SK-N-SH treated with all-trans-retinoic acid at 6 μM for 48 hours (cell line): ENCODE data around the gene RUVBL2.

Experiments used
- ATAC-seq: fragments of 200-7000 bp; cut with Tn5 transposase; 3 replicates; pipeline ENCODE4 v1.9.1; 2020; ENCODE audit warnings: mild to moderate bottlenecking, moderate library complexity
- ARNTL ChIP-seq: fragments of 450-650 bp; formaldehyde crosslinking; IDR thresholded peaks from 2 replicates; pipeline ENCODE4 v1.5.0; 2020; ENCODE audit warnings: low read depth, mild to moderate bottlenecking, moderate library complexity, borderline replicate concordance
- BACH2 ChIP-seq: fragments of 250-450 bp; sonication (Bioruptor Pico); IDR thresholded peaks from 2 replicates; pipeline ENCODE4 v1.9.0; 2021; ENCODE audit warnings: mild to moderate bottlenecking, borderline replicate concordance
- CREB5 ChIP-seq: fragments of 250-450 bp; sonication (Bioruptor Pico); IDR thresholded peaks from 2 replicates; pipeline ENCODE4 v1.5.1; 2020; ENCODE audit warnings: low read depth, mild to moderate bottlenecking, moderate library complexity
- CSDC2 ChIP-seq: fragments of 250-450 bp; sonication (Bioruptor Pico); IDR thresholded peaks from 2 replicates; pipeline ENCODE4 v1.5.0; 2020; ENCODE audit warnings: mild to moderate bottlenecking, moderate library complexity
- CSRNP3 ChIP-seq: fragments of 250-450 bp; sonication (Bioruptor Pico); IDR thresholded peaks from 2 replicates; pipeline ENCODE4 v1.5.1; 2021; ENCODE audit warnings: mild to moderate bottlenecking, moderate library complexity
- ESRRG ChIP-seq: fragments of 250-450 bp; sonication (Bioruptor Pico); IDR thresholded peaks from 2 replicates; pipeline ENCODE4 v1.6.1; 2021; ENCODE audit warnings: mild to moderate bottlenecking
- GLIS3 ChIP-seq: fragments of 250-450 bp; sonication (Bioruptor Pico); IDR thresholded peaks from 2 replicates; pipeline ENCODE4 v1.5.0; 2020; ENCODE audit warnings: mild to moderate bottlenecking, moderate library complexity
- ISL1 ChIP-seq: fragments of 250-450 bp; sonication (Bioruptor Pico); IDR thresholded peaks from 2 replicates; pipeline ENCODE4 v2.1.2; 2022; ENCODE audit warnings: mild to moderate bottlenecking, moderate library complexity
- OSR1 ChIP-seq: fragments of 250-450 bp; sonication (Bioruptor Pico); IDR thresholded peaks from 2 replicates; pipeline ENCODE4 v1.8.0; 2022; ENCODE audit warnings: moderate library complexity, mild to moderate bottlenecking, inconsistent platforms
- PATZ1 ChIP-seq: fragments of 250-450 bp; sonication (Bioruptor Pico); IDR thresholded peaks from 2 replicates; pipeline ENCODE4 v1.8.0; 2020; ENCODE audit warnings: mild to moderate bottlenecking, moderate library complexity, borderline replicate concordance
- PPARA ChIP-seq: fragments of 250-450 bp; sonication (Bioruptor Pico); IDR thresholded peaks from 2 replicates; pipeline ENCODE4 v1.5.0; 2020; ENCODE audit warnings: mild to moderate bottlenecking, borderline replicate concordance
- RARB ChIP-seq: fragments of 250-450 bp; sonication (Bioruptor Pico); IDR thresholded peaks from 2 replicates; pipeline ENCODE4 v1.8.0; 2021; ENCODE audit warnings: mild to moderate bottlenecking, moderate library complexity
- SNAI2 ChIP-seq: fragments of 250-450 bp; sonication (Bioruptor Pico); IDR thresholded peaks from 2 replicates; pipeline ENCODE4 v1.5.0; 2020; ENCODE audit warnings: mild to moderate bottlenecking, moderate library complexity
- TCF4 ChIP-seq: fragments of 250-450 bp; sonication (Bioruptor Pico); IDR thresholded peaks from 2 replicates; pipeline ENCODE4 v1.8.0; 2021; ENCODE audit warnings: mild to moderate bottlenecking, moderate library complexity, borderline replicate concordance
- TOX ChIP-seq: fragments of 250-450 bp; sonication (Bioruptor Pico); IDR thresholded peaks from 2 replicates; pipeline ENCODE4 v1.8.0; 2021; ENCODE audit warnings: mild to moderate bottlenecking, moderate library complexity, borderline replicate concordance
- ZC3H10 ChIP-seq: fragments of 250-450 bp; sonication (Bioruptor Pico); IDR thresholded peaks from 2 replicates; pipeline ENCODE4 v1.5.1; 2021; ENCODE audit warnings: mild to moderate bottlenecking, moderate library complexity
- ZFP3 ChIP-seq: fragments of 250-450 bp; sonication (Bioruptor Pico); IDR thresholded peaks from 2 replicates; pipeline ENCODE4 v1.5.0; 2020; ENCODE audit warnings: mild to moderate bottlenecking, moderate library complexity
- ZFP30 ChIP-seq: fragments of 450-650 bp; formaldehyde crosslinking; IDR thresholded peaks from 2 replicates; pipeline ENCODE4 v1.5.0; 2022; ENCODE audit warnings: mild to moderate bottlenecking, moderate library complexity
- ZNF565 ChIP-seq: fragments of 450-650 bp; formaldehyde crosslinking; conservative IDR thresholded peaks from 2 replicates; pipeline ENCODE4 v1.5.0; 2020; ENCODE audit warnings: low read depth, mild to moderate bottlenecking, moderate library complexity
- ZNF70 ChIP-seq: fragments of 450-650 bp; formaldehyde crosslinking; IDR thresholded peaks from 2 replicates; pipeline ENCODE4 v1.5.0; 2020; ENCODE audit warnings: mild to moderate bottlenecking, moderate library complexity
- ZNF8 ChIP-seq: fragments of 450-650 bp; formaldehyde crosslinking; IDR thresholded peaks from 2 replicates; pipeline ENCODE4 v1.5.0; 2020; ENCODE audit warnings: mild to moderate bottlenecking, moderate library complexity
- TF ChIP-seq, protein P1 (sequence below): fragments of 250-450 bp; sonication (Bioruptor Pico); IDR thresholded peaks from 2 replicates; pipeline ENCODE4 v1.5.0; 2020; ENCODE audit warnings: mild to moderate bottlenecking, moderate library complexity
- TF ChIP-seq, protein P2 (sequence below): fragments of 250-450 bp; sonication (Bioruptor Pico); IDR thresholded peaks from 2 replicates; pipeline ENCODE4 v1.8.0; 2021; ENCODE audit warnings: low read depth, mild to moderate bottlenecking, moderate library complexity, borderline replicate concordance

Gene RUVBL2

DNA sequence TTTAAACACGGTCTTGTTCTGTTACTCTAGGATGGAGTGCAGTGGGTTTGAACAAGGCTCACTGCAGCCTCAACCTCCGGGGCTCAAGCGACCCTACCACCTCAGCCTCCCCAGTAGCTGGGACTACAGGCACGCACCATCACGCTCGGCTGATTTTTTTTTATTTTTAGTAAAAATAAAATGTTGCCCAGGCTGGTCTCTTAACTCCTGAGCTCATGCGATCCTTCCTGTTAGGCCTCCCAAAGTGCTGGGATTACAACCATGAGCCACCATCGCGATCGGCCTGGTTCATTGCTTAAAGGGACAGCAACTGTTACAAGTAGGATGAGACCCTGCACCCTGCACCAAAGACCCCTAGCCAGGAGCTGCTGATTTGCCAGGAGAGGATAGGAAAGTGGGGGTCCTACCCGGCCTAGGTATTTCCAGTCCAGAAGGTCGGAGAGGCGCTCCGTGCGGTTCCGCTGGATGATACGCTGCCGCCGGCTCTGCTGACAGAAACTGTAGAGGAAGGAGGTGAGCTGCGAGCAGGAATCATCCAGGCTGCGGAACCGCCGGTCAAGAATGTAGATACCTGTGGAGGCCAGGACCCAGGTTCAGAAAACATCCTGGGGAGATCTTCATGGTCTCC, 23.4 kb upstream of the RUVBL2 start:
- TF ChIP-seq, protein P1, sequence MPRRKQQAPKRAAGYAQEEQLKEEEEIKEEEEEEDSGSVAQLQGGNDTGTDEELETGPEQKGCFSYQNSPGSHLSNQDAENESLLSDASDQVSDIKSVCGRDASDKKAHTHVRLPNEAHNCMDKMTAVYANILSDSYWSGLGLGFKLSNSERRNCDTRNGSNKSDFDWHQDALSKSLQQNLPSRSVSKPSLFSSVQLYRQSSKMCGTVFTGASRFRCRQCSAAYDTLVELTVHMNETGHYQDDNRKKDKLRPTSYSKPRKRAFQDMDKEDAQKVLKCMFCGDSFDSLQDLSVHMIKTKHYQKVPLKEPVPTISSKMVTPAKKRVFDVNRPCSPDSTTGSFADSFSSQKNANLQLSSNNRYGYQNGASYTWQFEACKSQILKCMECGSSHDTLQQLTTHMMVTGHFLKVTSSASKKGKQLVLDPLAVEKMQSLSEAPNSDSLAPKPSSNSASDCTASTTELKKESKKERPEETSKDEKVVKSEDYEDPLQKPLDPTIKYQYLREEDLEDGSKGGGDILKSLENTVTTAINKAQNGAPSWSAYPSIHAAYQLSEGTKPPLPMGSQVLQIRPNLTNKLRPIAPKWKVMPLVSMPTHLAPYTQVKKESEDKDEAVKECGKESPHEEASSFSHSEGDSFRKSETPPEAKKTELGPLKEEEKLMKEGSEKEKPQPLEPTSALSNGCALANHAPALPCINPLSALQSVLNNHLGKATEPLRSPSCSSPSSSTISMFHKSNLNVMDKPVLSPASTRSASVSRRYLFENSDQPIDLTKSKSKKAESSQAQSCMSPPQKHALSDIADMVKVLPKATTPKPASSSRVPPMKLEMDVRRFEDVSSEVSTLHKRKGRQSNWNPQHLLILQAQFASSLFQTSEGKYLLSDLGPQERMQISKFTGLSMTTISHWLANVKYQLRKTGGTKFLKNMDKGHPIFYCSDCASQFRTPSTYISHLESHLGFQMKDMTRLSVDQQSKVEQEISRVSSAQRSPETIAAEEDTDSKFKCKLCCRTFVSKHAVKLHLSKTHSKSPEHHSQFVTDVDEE (CRISPR knock-in tag): no peak
- TF ChIP-seq SNAI2 (CRISPR knock-in tag) (no peak), ISL1 (CRISPR knock-in tag) (no peak), ZNF70 (CRISPR knock-in tag) (no peak), CREB5 (no peak), RARB (CRISPR knock-in tag) (no peak), TOX (CRISPR knock-in tag) (no peak), PATZ1 (no peak), ESRRG (CRISPR knock-in tag) (no peak)
- TF ChIP-seq, protein P2, sequence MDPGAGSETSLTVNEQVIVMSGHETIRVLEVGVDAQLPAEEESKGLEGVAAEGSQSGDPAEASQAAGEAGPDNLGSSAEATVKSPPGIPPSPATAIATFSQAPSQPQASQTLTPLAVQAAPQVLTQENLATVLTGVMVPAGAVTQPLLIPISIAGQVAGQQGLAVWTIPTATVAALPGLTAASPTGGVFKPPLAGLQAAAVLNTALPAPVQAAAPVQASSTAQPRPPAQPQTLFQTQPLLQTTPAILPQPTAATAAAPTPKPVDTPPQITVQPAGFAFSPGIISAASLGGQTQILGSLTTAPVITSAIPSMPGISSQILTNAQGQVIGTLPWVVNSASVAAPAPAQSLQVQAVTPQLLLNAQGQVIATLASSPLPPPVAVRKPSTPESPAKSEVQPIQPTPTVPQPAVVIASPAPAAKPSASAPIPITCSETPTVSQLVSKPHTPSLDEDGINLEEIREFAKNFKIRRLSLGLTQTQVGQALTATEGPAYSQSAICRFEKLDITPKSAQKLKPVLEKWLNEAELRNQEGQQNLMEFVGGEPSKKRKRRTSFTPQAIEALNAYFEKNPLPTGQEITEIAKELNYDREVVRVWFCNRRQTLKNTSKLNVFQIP (CRISPR knock-in tag): no peak
- no peak for ATAC-seq

DNA sequence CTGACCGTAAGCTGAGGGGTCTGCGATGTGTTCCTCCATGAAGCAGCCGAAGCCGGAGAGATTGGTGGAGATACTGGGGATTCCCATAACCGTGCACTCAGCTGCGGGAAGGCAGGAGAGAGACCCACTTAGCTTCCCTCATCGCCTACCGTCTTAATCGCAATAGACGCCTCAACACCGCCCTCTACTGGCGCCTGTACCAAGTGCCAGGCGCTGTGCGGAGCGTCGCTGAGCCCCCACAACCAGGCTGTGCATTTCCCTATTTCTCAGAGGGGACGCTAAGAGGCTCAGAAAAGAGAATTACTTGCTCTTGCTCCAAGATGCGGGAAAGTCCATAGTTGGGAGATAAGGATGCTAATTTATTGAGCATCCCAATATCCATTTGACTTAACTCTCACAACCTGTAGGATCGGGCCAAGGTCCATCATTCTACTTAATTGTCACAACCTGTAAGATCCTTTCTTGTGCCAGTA, 22.7 kb upstream of the RUVBL2 start:
- ATAC-seq: peak; percentile 85
- TF ChIP-seq GLIS3 (CRISPR knock-in tag): no peak
- TF ChIP-seq CSRNP3 (CRISPR knock-in tag): no peak
- TF ChIP-seq CSDC2 (CRISPR knock-in tag): no peak
- no peak for TF ChIP-seq ZNF8 (CRISPR knock-in tag)
- TF ChIP-seq PPARA: no peak
- TF ChIP-seq ARNTL (CRISPR knock-in tag): no peak
- TF ChIP-seq ZC3H10 (CRISPR knock-in tag): no peak
- TF ChIP-seq, protein P1 (CRISPR knock-in tag): no peak
- no peak for TF ChIP-seq ZNF565 (CRISPR knock-in tag)
- no peak for TF ChIP-seq TOX (CRISPR knock-in tag)
- TF ChIP-seq PATZ1: no peak
- TF ChIP-seq TCF4 (CRISPR knock-in tag): no peak
- no peak for TF ChIP-seq ISL1 (CRISPR knock-in tag)
- no peak for TF ChIP-seq SNAI2 (CRISPR knock-in tag)
- no peak for TF ChIP-seq ZFP30 (CRISPR knock-in tag)
- no peak for TF ChIP-seq ZFP3 (CRISPR knock-in tag)
- no peak for TF ChIP-seq CREB5
- TF ChIP-seq OSR1 (CRISPR knock-in tag): no peak
- no peak for TF ChIP-seq BACH2
